ENCODE measurements around the gene ATG10.

The ATG10 gene

DNA sequence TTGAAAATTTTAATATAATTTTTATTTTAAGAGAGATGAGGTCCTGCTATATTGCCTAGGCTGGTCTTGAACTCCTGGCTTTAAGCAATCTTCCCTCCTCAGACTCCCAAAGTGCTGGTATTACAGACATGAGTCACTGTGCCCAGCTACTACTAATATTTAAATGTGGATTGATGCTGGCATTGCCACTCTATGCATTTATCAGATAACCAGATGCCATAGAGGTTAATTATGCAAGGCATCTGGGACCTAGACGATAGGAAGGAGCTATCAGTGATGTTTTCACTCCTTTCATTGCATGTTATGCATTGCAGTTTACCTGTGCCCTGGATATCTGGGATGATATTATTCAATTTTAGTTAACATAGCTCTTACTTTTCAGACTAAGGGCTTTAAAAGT, 179.4 kb downstream of the ATG10 start:
- H3K4me3 ChIP-seq (ENCODE audit: low read length), result no peak overlapping the region
- TF ChIP-seq, protein P1, sequence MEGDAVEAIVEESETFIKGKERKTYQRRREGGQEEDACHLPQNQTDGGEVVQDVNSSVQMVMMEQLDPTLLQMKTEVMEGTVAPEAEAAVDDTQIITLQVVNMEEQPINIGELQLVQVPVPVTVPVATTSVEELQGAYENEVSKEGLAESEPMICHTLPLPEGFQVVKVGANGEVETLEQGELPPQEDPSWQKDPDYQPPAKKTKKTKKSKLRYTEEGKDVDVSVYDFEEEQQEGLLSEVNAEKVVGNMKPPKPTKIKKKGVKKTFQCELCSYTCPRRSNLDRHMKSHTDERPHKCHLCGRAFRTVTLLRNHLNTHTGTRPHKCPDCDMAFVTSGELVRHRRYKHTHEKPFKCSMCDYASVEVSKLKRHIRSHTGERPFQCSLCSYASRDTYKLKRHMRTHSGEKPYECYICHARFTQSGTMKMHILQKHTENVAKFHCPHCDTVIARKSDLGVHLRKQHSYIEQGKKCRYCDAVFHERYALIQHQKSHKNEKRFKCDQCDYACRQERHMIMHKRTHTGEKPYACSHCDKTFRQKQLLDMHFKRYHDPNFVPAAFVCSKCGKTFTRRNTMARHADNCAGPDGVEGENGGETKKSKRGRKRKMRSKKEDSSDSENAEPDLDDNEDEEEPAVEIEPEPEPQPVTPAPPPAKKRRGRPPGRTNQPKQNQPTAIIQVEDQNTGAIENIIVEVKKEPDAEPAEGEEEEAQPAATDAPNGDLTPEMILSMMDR (conservative IDR thresholded peaks at IDR 0.05; ENCODE audit: low read depth, low read length), result no peak
- DNase-seq (ENCODE audit: low read depth), result no peak

DNA sequence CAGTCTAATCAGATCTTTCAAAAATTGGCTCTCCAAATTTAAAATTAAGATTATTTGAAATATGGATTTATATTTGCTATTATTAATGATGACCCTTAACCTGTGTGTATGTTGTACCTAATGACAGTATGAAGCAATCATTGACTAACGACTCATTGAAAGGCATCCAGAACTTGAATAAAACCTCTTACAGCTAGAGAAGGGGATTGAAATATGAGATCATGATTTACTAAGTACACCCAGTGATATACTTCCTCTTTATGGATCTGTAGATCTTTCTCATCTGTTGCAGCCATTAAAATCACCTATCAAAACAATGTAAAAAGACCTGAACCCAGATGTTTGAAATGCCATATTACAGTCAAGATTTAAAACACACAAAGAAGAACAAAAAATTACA, 179.8 kb downstream of the ATG10 start:
- no peak overlapping the region for H3K4me3 ChIP-seq (ENCODE audit: low read length)
- TF ChIP-seq, protein P1 (conservative IDR thresholded peaks at IDR 0.05; ENCODE audit: low read depth, low read length), result no peak
- no peak for DNase-seq (ENCODE audit: low read depth)

DNA sequence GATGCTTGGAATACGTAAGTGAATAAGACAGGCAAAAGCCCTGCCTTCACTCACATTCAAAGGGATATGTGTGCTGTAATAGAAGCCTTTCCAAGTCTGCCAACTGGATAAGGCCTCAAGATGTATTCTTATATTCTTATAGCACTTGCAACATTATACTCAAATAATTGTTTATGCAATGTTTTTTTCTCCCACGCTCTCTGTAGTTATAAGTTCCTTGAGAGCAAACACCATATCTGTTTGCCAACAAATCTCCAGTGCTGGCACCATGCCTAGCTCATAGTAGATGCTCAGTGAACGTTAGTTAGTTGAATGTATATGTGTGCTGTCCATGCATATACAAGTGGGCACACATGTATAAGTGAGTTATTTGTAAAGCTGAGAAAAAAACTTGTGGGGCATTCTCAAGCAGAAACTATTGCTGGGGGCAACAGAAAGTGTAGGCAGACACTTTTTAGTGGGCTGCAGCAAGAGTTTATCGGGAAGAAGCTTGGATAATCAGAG, 181.2 kb downstream of the ATG10 start:
- DNase-seq (ENCODE audit: low read depth), result no peak
- no peak overlapping the region for H3K4me3 ChIP-seq (ENCODE audit: low read length)
- TF ChIP-seq, protein P1 (conservative IDR thresholded peaks at IDR 0.05; ENCODE audit: low read depth, low read length), result no peak

DNA sequence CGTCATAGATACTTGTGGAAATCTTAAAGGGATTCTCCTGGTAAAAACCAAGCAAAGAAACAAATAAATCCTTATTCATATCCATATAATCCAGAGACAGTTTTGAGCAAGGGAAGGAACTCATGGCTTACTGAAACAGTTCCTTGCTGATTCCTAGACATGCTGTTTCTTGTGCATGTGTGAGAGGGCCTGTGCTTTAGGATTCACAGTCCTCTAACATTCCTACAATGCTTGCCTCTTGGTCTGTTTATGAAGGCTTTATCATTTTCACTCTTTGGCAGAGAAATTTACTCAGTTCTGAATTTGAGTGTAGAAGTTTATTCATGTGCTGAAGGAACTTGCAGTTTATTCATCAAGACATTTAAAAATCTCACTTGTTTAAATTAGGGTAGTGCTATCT, 183.0 kb downstream of the ATG10 start:
- H3K4me3 ChIP-seq (ENCODE audit: low read length), result no peak overlapping the region
- DNase-seq (ENCODE audit: low read depth), result no peak
- TF ChIP-seq, protein P1 (conservative IDR thresholded peaks at IDR 0.05; ENCODE audit: low read depth, low read length), result no peak

DNA sequence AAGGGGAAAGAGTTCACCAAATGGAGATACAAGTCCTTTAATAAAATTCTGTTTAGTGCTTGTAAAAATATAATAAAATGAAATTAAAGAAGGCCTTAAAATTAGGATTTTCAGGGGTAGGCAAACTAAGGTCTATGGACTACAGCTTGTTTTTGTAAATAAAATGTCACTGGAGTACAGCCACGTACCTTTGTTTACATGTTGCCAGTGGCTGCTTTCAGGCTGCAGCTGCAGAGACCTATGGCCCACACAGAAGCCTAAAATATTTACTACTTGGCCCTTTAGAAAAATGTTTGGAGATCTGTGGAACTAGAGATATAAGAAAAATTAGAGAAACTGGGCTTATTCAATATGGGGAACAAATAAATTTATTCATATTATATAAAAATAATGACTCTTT, 183.5 kb downstream of the ATG10 start:
- no peak overlapping the region for H3K4me3 ChIP-seq (ENCODE audit: low read length)
- DNase-seq (ENCODE audit: low read depth), result no peak
- TF ChIP-seq, protein P1 (conservative IDR thresholded peaks at IDR 0.05; ENCODE audit: low read depth, low read length), result no peak

DNA sequence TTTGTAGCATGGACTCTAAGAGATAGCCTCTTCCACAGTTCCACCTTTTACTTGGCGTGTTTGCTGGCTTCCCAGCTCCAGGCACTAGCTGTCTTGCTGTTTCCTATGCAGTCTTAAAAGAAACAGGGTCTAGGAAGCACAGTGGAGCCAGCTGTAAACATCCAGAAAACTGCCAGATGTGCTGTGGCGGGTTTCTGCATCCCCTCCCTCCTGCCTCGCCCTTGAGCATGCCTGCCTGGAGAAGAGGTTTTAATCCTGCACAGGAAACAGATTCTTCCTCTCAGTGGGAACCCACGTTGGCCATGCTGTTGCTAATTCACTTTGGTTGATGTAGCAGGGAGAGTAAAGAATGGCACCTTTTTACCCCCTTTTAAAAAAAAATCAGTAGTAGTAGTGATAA, 185.1 kb downstream of the ATG10 start:
- TF ChIP-seq, protein P1 (conservative IDR thresholded peaks at IDR 0.05; ENCODE audit: low read depth, low read length), result no peak
- no peak for DNase-seq (ENCODE audit: low read depth)
- H3K4me3 ChIP-seq (ENCODE audit: low read length), result no peak overlapping the region

DNA sequence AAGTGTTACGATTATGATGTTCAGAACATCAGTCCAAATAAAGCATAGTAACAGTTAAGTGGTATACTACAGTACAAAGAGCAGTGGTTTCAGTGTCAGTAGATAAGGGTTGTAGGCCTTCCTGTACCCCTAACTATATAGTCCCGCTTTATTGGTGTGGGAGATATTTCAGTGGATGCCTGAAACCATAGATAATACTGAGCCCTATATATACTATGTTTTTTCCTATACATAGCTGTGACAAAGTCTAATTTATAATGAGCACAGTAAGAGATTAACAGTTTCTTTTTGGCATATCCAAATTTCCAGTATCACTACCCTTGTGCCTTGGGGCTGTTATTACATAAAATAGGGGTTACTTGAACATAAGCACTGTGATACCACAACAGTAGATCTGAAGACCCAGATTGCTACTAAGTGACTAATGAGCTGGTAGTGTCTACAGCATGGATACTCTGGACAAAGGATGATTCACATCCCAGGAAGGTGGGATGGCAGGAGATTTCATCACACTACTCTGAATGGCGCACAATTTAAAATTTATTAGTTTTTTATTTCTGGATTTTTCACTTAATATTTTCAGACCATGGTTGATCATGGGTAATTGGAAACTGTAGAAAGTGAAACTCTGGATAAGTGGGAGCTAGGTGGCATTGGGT, 187.1 kb downstream of the ATG10 start:
- no peak overlapping the region for H3K4me3 ChIP-seq (ENCODE audit: low read length)
- TF ChIP-seq, protein P1 (conservative IDR thresholded peaks at IDR 0.05; ENCODE audit: low read depth, low read length), result no peak
- no peak for DNase-seq (ENCODE audit: low read depth)
